ENCODE results near the gene TMED6.

DNA sequence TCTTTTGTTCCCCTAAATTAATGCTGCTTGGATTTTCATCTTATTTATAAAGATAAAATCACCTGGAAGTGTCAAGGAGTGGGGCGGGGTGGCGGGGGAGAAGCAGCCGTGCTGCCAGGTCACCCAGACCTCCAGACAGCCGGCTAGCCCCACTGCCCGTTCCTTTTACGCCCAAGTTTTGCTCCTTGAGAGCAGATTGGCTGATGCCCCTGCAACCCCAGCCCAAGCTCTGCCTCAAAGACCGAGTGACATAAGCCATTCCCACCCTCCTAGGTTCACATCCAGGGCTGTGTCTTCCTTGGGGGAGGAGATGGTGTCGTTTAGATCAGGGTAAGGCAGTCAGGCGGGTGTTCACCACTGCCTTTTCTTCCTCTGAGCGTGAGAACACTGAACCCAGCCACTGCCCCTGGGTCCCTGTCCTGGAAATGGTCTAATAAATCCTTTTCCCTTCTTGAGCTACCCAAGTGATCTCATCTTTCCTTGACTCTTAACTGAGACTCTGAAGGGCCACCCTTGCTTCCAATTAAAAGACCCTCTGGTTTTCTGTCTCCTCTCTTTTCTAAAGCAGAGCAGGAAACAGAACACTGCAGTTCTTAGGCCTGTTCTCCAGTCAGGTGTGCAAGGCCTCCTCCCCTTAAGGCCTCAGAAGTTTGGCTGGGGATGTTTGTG lies 26.9 kb downstream of the TMED6 start:
- TF ChIP-seq, protein P1, sequence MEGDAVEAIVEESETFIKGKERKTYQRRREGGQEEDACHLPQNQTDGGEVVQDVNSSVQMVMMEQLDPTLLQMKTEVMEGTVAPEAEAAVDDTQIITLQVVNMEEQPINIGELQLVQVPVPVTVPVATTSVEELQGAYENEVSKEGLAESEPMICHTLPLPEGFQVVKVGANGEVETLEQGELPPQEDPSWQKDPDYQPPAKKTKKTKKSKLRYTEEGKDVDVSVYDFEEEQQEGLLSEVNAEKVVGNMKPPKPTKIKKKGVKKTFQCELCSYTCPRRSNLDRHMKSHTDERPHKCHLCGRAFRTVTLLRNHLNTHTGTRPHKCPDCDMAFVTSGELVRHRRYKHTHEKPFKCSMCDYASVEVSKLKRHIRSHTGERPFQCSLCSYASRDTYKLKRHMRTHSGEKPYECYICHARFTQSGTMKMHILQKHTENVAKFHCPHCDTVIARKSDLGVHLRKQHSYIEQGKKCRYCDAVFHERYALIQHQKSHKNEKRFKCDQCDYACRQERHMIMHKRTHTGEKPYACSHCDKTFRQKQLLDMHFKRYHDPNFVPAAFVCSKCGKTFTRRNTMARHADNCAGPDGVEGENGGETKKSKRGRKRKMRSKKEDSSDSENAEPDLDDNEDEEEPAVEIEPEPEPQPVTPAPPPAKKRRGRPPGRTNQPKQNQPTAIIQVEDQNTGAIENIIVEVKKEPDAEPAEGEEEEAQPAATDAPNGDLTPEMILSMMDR (IDR thresholded peaks at IDR 0.05 in 2 of 3, conservative IDR thresholded peaks at IDR 0.05 in 1 of 3; ENCODE audit: borderline replicate concordance in 1 of 3, insufficient read depth in 1 of 3, low read depth in 2 of 3, low read length in 2 of 3) = no peak
- TF ChIP-seq, protein P2, sequence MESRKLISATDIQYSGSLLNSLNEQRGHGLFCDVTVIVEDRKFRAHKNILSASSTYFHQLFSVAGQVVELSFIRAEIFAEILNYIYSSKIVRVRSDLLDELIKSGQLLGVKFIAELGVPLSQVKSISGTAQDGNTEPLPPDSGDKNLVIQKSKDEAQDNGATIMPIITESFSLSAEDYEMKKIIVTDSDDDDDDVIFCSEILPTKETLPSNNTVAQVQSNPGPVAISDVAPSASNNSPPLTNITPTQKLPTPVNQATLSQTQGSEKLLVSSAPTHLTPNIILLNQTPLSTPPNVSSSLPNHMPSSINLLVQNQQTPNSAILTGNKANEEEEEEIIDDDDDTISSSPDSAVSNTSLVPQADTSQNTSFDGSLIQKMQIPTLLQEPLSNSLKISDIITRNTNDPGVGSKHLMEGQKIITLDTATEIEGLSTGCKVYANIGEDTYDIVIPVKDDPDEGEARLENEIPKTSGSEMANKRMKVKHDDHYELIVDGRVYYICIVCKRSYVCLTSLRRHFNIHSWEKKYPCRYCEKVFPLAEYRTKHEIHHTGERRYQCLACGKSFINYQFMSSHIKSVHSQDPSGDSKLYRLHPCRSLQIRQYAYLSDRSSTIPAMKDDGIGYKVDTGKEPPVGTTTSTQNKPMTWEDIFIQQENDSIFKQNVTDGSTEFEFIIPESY (IDR thresholded peaks at IDR 0.05; ENCODE audit: extremely low read depth, insufficient replicate concordance, low read length) = no peak
- TF ChIP-seq, protein P3, sequence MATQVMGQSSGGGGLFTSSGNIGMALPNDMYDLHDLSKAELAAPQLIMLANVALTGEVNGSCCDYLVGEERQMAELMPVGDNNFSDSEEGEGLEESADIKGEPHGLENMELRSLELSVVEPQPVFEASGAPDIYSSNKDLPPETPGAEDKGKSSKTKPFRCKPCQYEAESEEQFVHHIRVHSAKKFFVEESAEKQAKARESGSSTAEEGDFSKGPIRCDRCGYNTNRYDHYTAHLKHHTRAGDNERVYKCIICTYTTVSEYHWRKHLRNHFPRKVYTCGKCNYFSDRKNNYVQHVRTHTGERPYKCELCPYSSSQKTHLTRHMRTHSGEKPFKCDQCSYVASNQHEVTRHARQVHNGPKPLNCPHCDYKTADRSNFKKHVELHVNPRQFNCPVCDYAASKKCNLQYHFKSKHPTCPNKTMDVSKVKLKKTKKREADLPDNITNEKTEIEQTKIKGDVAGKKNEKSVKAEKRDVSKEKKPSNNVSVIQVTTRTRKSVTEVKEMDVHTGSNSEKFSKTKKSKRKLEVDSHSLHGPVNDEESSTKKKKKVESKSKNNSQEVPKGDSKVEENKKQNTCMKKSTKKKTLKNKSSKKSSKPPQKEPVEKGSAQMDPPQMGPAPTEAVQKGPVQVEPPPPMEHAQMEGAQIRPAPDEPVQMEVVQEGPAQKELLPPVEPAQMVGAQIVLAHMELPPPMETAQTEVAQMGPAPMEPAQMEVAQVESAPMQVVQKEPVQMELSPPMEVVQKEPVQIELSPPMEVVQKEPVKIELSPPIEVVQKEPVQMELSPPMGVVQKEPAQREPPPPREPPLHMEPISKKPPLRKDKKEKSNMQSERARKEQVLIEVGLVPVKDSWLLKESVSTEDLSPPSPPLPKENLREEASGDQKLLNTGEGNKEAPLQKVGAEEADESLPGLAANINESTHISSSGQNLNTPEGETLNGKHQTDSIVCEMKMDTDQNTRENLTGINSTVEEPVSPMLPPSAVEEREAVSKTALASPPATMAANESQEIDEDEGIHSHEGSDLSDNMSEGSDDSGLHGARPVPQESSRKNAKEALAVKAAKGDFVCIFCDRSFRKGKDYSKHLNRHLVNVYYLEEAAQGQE (IDR thresholded peaks at IDR 0.05; ENCODE audit: low read depth) = no peak
